Measurements from ENCODE around the gene EXTL2. TPM values are rescaled to one million over a fixed set of nuclear protein-coding genes. Genes with fewer than 3 reads are reported as not detected.

Gene EXTL2
- total and polyA plus RNA-seq, 2 experiments from 2014 or later, result 23.9 to 42.5 TPM

- Histone ChIP-seq H3K27ac (no peak overlapping the region), H3K4me3 (no peak overlapping the region), H3K4me1 (ENCODE audit: low read depth) (no peaks in the 10 kb centered on the region), H3K36me3 (peaks cover 3% of the 10 kb centered on the region), H3K9me3 (ENCODE audit: low read depth) (no peaks in the 10 kb centered on the region), H3K27me3 (no peaks in the 10 kb centered on the region)
- peak in 1 of 2 donors; percentile 57 for DNase-seq (ENCODE audit: low read depth in 1 of 2, low spot score in 1 of 2)
- TF ChIP-seq, protein P1, sequence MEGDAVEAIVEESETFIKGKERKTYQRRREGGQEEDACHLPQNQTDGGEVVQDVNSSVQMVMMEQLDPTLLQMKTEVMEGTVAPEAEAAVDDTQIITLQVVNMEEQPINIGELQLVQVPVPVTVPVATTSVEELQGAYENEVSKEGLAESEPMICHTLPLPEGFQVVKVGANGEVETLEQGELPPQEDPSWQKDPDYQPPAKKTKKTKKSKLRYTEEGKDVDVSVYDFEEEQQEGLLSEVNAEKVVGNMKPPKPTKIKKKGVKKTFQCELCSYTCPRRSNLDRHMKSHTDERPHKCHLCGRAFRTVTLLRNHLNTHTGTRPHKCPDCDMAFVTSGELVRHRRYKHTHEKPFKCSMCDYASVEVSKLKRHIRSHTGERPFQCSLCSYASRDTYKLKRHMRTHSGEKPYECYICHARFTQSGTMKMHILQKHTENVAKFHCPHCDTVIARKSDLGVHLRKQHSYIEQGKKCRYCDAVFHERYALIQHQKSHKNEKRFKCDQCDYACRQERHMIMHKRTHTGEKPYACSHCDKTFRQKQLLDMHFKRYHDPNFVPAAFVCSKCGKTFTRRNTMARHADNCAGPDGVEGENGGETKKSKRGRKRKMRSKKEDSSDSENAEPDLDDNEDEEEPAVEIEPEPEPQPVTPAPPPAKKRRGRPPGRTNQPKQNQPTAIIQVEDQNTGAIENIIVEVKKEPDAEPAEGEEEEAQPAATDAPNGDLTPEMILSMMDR (IDR thresholded peaks at IDR 0.05; ENCODE audit: low read depth, low read length), result no peak
These were observed 10.7 kb downstream of the EXTL2 start for GRCh38 chr1:100883963-100884362.

GRCh38 chr1:100882698-100883097, 11.9 kb downstream of the EXTL2 start:
- H3K27ac ChIP-seq, result no peak overlapping the region
- no peaks in the 10 kb centered on the region for H3K27me3 ChIP-seq
- TF ChIP-seq, protein P1 (IDR thresholded peaks at IDR 0.05; ENCODE audit: low read depth, low read length), result no peak
- no peaks in the 10 kb centered on the region for H3K9me3 ChIP-seq (ENCODE audit: low read depth)
- no peaks in the 10 kb centered on the region for H3K4me1 ChIP-seq (ENCODE audit: low read depth)
- no peak overlapping the region for H3K4me3 ChIP-seq
- peaks cover 3% of the 10 kb centered on the region for H3K36me3 ChIP-seq
- no peak for DNase-seq (ENCODE audit: low read depth in 1 of 2, low spot score in 1 of 2)

DNA sequence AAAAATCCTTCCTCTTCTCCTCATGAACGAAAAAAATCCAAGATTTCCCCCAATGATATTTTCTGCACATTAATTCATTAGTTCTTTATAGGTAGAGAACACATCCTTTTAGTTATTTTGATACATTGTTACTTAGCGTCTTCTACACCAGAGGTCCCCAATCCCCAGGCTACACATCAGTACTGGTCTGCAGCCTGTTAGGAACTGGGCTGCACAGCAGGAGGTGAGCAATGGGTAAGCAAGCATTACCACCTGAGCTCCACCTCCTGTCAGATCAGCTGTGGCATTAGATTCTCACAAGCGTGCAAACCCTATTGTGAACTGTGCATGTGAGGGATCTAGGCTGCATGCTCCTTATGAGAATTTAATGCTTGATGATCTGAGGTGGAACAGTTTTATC, 13.0 kb downstream of the EXTL2 start:
- H3K4me3 ChIP-seq, result no peak overlapping the region
- H3K36me3 ChIP-seq, result peaks cover 10% of the 10 kb centered on the region
- no peaks in the 10 kb centered on the region for H3K9me3 ChIP-seq (ENCODE audit: low read depth)
- no peaks in the 10 kb centered on the region for H3K27me3 ChIP-seq
- H3K4me1 ChIP-seq (ENCODE audit: low read depth), result no peaks in the 10 kb centered on the region
- TF ChIP-seq, protein P1 (IDR thresholded peaks at IDR 0.05; ENCODE audit: low read depth, low read length), result no peak
- H3K27ac ChIP-seq, result no peak overlapping the region
- DNase-seq (ENCODE audit: low read depth in 1 of 2, low spot score in 1 of 2), result no peak

GRCh38 chr1:100879422-100879821, 15.2 kb downstream of the EXTL2 start:
- Histone ChIP-seq H3K4me1 (ENCODE audit: low read depth) (no peaks in the 10 kb centered on the region), H3K27me3 (no peaks in the 10 kb centered on the region), H3K27ac (no peak overlapping the region), H3K9me3 (ENCODE audit: low read depth) (no peaks in the 10 kb centered on the region), H3K4me3 (no peak overlapping the region), H3K36me3 (peaks cover 10% of the 10 kb centered on the region)
- TF ChIP-seq, protein P1 (IDR thresholded peaks at IDR 0.05; ENCODE audit: low read depth, low read length), result no peak
- DNase-seq (ENCODE audit: low read depth in 1 of 2, low spot score in 1 of 2), result peak in 1 of 2 donors; percentile 36

- H3K9me3 ChIP-seq (ENCODE audit: low read depth), result no peaks in the 10 kb centered on the region
- no peak overlapping the region for H3K27ac ChIP-seq
- peaks cover 17% of the 10 kb centered on the region for H3K36me3 ChIP-seq
- TF ChIP-seq, protein P1 (IDR thresholded peaks at IDR 0.05; ENCODE audit: low read depth, low read length), result no peak
- no peak overlapping the region for H3K4me3 ChIP-seq
- H3K4me1 ChIP-seq (ENCODE audit: low read depth), result no peaks in the 10 kb centered on the region
- DNase-seq (ENCODE audit: low read depth in 1 of 2, low spot score in 1 of 2), result no peak
- H3K27me3 ChIP-seq, result no peaks in the 10 kb centered on the region
These were observed 18.4 kb downstream of the EXTL2 start for GRCh38 chr1:100876291-100876690.

DNA sequence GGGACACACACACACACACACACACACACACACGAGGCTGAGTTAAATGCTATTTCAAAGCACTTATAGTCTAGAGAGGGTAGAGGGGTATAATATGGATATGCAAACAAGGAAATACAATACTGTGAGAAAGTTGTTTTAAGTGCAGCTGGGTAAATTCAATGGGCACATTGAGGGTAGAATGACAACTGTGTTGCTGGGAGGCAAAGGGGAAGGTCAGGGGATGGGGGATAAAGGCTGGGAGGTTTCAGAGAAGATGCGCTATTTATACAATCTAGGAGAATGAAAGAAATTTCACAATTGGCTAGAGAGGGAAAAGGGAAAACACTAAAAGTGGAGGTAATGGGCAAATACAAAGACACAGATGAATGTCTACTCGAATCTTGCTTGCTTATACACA, 19.4 kb downstream of the EXTL2 start:
- Histone ChIP-seq H3K36me3 (peaks cover 17% of the 10 kb centered on the region), H3K4me1 (ENCODE audit: low read depth) (no peaks in the 10 kb centered on the region), H3K27ac (no peak overlapping the region), H3K4me3 (no peak overlapping the region), H3K27me3 (no peaks in the 10 kb centered on the region), H3K9me3 (ENCODE audit: low read depth) (no peaks in the 10 kb centered on the region)
- TF ChIP-seq, protein P1 (IDR thresholded peaks at IDR 0.05; ENCODE audit: low read depth, low read length), result no peak
- no peak for DNase-seq (ENCODE audit: low read depth in 1 of 2, low spot score in 1 of 2)

All from cardiac muscle cell (in vitro differentiated cells and primary cell).